Thyroid gland (tissue), 4 donors: Measurements from ENCODE around the gene CYB561D1.

Experiments used
- CTCF ChIP-seq, 6 experiments: fragments of 200-600 bp in 3 of 6; fragments of 450-650 bp in 3 of 6; sonication (generic) in 3 of 6; IDR thresholded peaks; one replicate each; pipeline ENCODE4 v1.5.1; 2016 to 2019; ENCODE audit warnings: antibody characterized with exemption in 6 of 6, mild to moderate bottlenecking in 2 of 6, inconsistent platforms in 1 of 6, moderate library complexity in 1 of 6
- POLR2A ChIP-seq, 2 donors: fragments of 450-650 bp; IDR thresholded peaks; one replicate each; pipeline ENCODE4 v1.6.1; 2017; ENCODE audit warnings: antibody characterized with exemption in 2 of 2, mild to moderate bottlenecking in 2 of 2, moderate library complexity in 1 of 2

DNA sequence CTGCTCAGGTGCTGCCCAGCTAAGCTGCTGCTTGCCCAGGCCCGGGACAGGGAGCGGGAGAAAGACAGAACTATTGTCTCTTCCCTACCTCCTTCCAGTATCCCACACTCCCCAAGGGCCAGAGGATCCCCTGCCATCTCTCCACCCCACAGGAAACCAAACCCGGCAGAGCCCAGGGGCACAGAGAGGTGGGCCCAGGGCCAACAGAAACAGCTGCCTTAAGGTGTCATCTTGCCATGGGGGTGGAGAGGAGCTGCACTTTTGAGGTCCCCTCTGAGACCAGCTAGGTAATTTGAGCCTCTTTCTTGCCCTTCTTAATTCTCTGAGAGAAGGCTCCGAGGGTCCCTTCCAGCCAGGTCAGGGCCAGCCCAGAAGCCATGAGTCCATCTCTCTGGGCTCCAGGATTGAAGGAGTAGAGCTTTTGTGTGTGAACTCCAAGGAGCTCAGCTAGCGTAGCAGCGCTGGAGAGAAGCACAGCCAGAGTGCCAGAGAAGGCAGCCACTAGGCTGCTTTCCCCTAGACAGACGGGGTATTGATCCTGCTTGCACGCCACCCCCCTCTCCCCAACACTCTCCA is 36.1 kb downstream of the CYB561D1 start:
- TF ChIP-seq CTCF (IDR thresholded peaks at IDR 0.05) (no peak), POLR2A (IDR thresholded peaks at IDR 0.05) (no peak)
